Measurements from ENCODE around the gene PRADC1. TPM values are rescaled to one million over a fixed set of nuclear protein-coding genes. Genes with fewer than 3 reads are reported as not detected.

Gene PRADC1
- total RNA-seq, 2 donors from 2014 or later = 19.9 to 24.5 TPM

GRCh38 chr2:73255907-73256617 lies 23.0 kb upstream of the PRADC1 start:
- ATAC-seq (ENCODE audit: insufficient number of reproducible peaks, low FRiP score, low read depth) = no peak
- Histone ChIP-seq H3K4me1 (ENCODE audit: control insufficient read depth in 1 of 2, low read depth in 2 of 2) (no peaks in the 10 kb centered on the region), H3K9me3 (no peaks in the 10 kb centered on the region), H3K4me3 (no peak overlapping the region), H3K27me3 (replicated peaks; ENCODE audit: insufficient read depth) (no peaks in the 10 kb centered on the region), H3K27ac (no peak overlapping the region), H3K36me3 (peaks cover 19% of the 10 kb centered on the region)
- no peak for DNase-seq (ENCODE audit: low spot score)
- TF ChIP-seq CTCF (IDR thresholded peaks at IDR 0.05) = no peak

GRCh38 chr2:73255007-73255644 lies 22.1 kb upstream of the PRADC1 start:
- no peaks in the 10 kb centered on the region for H3K9me3 ChIP-seq
- ATAC-seq (ENCODE audit: insufficient number of reproducible peaks, low FRiP score, low read depth) (no peak), DNase-seq (ENCODE audit: low spot score) (no peak)
- H3K4me3 ChIP-seq = no peak overlapping the region
- H3K27me3 ChIP-seq (replicated peaks; ENCODE audit: insufficient read depth) = no peaks in the 10 kb centered on the region
- H3K36me3 ChIP-seq = peaks cover 29% of the 10 kb centered on the region
- H3K4me1 ChIP-seq (ENCODE audit: control insufficient read depth in 1 of 2, low read depth in 2 of 2) = no peaks in the 10 kb centered on the region
- no peak overlapping the region for H3K27ac ChIP-seq
- TF ChIP-seq CTCF (IDR thresholded peaks at IDR 0.05) = no peak

DNA sequence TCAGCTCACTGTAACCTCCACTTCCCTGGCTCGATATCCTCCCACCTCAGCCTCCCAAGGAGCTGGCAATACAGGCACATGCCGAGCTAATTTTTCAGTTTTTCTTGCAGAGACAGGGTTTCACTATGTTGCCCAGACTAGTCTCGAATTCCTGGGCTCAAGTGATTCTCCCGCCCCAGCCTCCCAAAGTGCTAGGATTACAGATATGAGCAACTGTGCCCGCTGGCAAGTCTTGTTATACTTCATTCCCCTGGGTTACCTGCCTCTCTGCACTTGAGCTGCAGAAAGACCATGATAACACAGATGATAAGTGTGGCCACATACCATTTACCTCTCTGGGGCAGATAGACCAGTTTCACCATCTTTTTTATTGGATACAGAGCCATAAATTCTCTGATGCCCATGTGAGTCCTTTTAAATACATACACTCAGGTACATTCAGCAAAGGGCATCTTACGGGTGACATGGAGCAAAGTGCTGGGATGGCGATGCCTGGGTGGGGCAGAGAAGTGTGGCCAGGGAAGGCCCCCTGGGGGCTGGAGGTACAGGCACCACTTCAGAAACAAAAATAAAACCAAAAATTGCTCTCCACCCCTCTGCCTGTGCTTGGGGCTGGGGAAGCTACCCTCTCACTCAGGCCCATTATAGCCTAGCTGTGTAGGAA lies 21.4 kb upstream of the PRADC1 start:
- H3K27me3 ChIP-seq (replicated peaks; ENCODE audit: insufficient read depth) = no peaks in the 10 kb centered on the region
- ATAC-seq (ENCODE audit: insufficient number of reproducible peaks, low FRiP score, low read depth) (no peak), DNase-seq (ENCODE audit: low spot score) (no peak)
- no peak overlapping the region for H3K4me3 ChIP-seq
- no peak overlapping the region for H3K27ac ChIP-seq
- H3K36me3 ChIP-seq = peaks cover 35% of the 10 kb centered on the region
- no peaks in the 10 kb centered on the region for H3K9me3 ChIP-seq
- H3K4me1 ChIP-seq (ENCODE audit: control insufficient read depth in 1 of 2, low read depth in 2 of 2) = no peaks in the 10 kb centered on the region
- no peak for TF ChIP-seq CTCF (IDR thresholded peaks at IDR 0.05)

- Histone ChIP-seq H3K27me3 (replicated peaks; ENCODE audit: insufficient read depth) (no peaks in the 10 kb centered on the region), H3K36me3 (peaks cover 41% of the 10 kb centered on the region)
- no peak for ATAC-seq (ENCODE audit: insufficient number of reproducible peaks, low FRiP score, low read depth)
These were observed 20.9 kb upstream of the PRADC1 start for GRCh38 chr2:73253901-73254300.

More at GRCh38 chr2:73253901-73254300, 20.9 kb upstream of the PRADC1 start:
- no peak overlapping the region for H3K4me3 ChIP-seq
- TF ChIP-seq CTCF (IDR thresholded peaks at IDR 0.05) = no peak
- no peaks in the 10 kb centered on the region for H3K9me3 ChIP-seq
- no peak for DNase-seq (ENCODE audit: low spot score)
- no peak overlapping the region for H3K27ac ChIP-seq
- no peaks in the 10 kb centered on the region for H3K4me1 ChIP-seq (ENCODE audit: control insufficient read depth in 1 of 2, low read depth in 2 of 2)

Data from thoracic aorta (tissue), 2 donors.